Lower lobe of right lung (tissue), 2 donors: Measurements from ENCODE around the gene TNXB. TPM values are rescaled to one million over a fixed set of nuclear protein-coding genes. Genes with fewer than 3 reads are reported as not detected.
"Not testable (repeated sequence)": the region's sequence is repeated elsewhere in the genome, so short reads cannot be mapped to it uniquely, and the experiment has no call there.

Experiments
- ATAC-seq, 2 donors: fragments of 200-7000 bp; cut with Tn5 transposase; one replicate each; pipeline ENCODE4 v1.9.1; 2020 to 2022; ENCODE audit warnings: mild to moderate bottlenecking in 2 of 2, moderate library complexity in 2 of 2
- DNase-seq: peaks from one replicate; pipeline ENCODE4 v3.0.0-alpha.2; 2020
- H3K27ac ChIP-seq: fragments of 200-600 bp; one replicate; pipeline ENCODE4 v1.8.0; 2022
- H3K27me3 ChIP-seq: fragments of 200-600 bp; one replicate; pipeline ENCODE4 v1.8.0; 2022; ENCODE audit warnings: low read depth
- H3K36me3 ChIP-seq: fragments of 200-600 bp; one replicate; pipeline ENCODE4 v1.8.0; 2022; ENCODE audit warnings: mild to moderate bottlenecking
- H3K4me1 ChIP-seq: fragments of 200-600 bp; one replicate; pipeline ENCODE4 v1.8.0; 2022
- H3K4me3 ChIP-seq: fragments of 200-600 bp; one replicate; pipeline ENCODE4 v1.8.0; 2022; ENCODE audit warnings: mild to moderate bottlenecking
- H3K9me3 ChIP-seq: fragments of 200-600 bp; one replicate; pipeline ENCODE4 v1.8.0; 2022
- CTCF ChIP-seq: fragments of 200-600 bp; IDR thresholded peaks from one replicate; pipeline ENCODE4 v1.8.0; 2022; ENCODE audit warnings: antibody characterized with exemption, mild to moderate bottlenecking
- intact Hi-C: fragments of 100-400 bp; cut with DNase I; formaldehyde crosslinking; loops from one replicate; pipeline ENCODE4 v1.11.0; 2022
- total RNA-seq: library from RNA; stranded (reverse); fragmentation: NEBNext Ultra II Directional; extraction: Animal tissue kit (Norgen Biotek cat#: 25700); gene quantifications from one replicate; pipeline ENCODE4 v1.2.1, GENCODE V29; 2021
- donor health status: DM: no; HTN: yes; CAD: no; lungs with severe emphysema.

The TNXB gene
- total RNA-seq, 1 donor from 2014 or later = 120 TPM

- intact Hi-C loops = no loop called here
- Histone ChIP-seq H3K36me3 (peaks cover 88% of the 10 kb centered on the region), H3K27ac (no peak overlapping the region), H3K4me1 (no peaks in the 10 kb centered on the region), H3K27me3 (no peaks in the 10 kb centered on the region), H3K9me3 (no peaks in the 10 kb centered on the region), H3K4me3 (no peak overlapping the region)
- DNase-seq = no peak
- ATAC-seq = no peak
- TF ChIP-seq CTCF = no peak
Observed at GRCh38 chr6:32064706-32065105, 44.4 kb downstream of the TNXB start.

- no peak for TF ChIP-seq CTCF
- intact Hi-C loops = no loop called here
- DNase-seq (no peak), ATAC-seq (no peak)
- Histone ChIP-seq H3K36me3 (peaks cover 85% of the 10 kb centered on the region), H3K4me3 (no peak overlapping the region), H3K27ac (no peak overlapping the region), H3K27me3 (no peaks in the 10 kb centered on the region), H3K9me3 (no peaks in the 10 kb centered on the region), H3K4me1 (no peaks in the 10 kb centered on the region)
Observed at GRCh38 chr6:32060966-32061655, 48.0 kb downstream of the TNXB start.

- ATAC-seq = no peak
- no peak for TF ChIP-seq CTCF
- intact Hi-C loops = no loop called here
Observed at GRCh38 chr6:32058511-32058963, 50.6 kb downstream of the TNXB start.

GRCh38 chr6:32057966-32058365 is 51.2 kb downstream of the TNXB start:
- DNase-seq (no peak), ATAC-seq (no peak)
- peaks cover 79% of the 10 kb centered on the region for H3K36me3 ChIP-seq
- no peak for TF ChIP-seq CTCF
- intact Hi-C loops = no loop called here
- no peaks in the 10 kb centered on the region for H3K4me1 ChIP-seq
- no peak overlapping the region for H3K27ac ChIP-seq
- H3K9me3 ChIP-seq = no peaks in the 10 kb centered on the region
- H3K4me3 ChIP-seq = no peak overlapping the region
- no peaks in the 10 kb centered on the region for H3K27me3 ChIP-seq

More at GRCh38 chr6:32058511-32058963, 50.6 kb downstream of the TNXB start:
- Histone ChIP-seq H3K27me3 (no peaks in the 10 kb centered on the region), H3K4me1 (no peaks in the 10 kb centered on the region), H3K9me3 (no peaks in the 10 kb centered on the region), H3K4me3 (no peak overlapping the region), H3K27ac (no peak overlapping the region), H3K36me3 (peaks cover 79% of the 10 kb centered on the region)
- no peak for DNase-seq

- H3K4me1 ChIP-seq = no peaks in the 10 kb centered on the region
- H3K4me3 ChIP-seq = no peak overlapping the region
- H3K9me3 ChIP-seq = no peaks in the 10 kb centered on the region
- peaks cover 81% of the 10 kb centered on the region for H3K36me3 ChIP-seq
- no peak for DNase-seq
- intact Hi-C loops = no loop called here
- no peak overlapping the region for H3K27ac ChIP-seq
- H3K27me3 ChIP-seq = no peaks in the 10 kb centered on the region
- TF ChIP-seq CTCF = no peak
- no peak for ATAC-seq
Observed at GRCh38 chr6:32056254-32056653, 52.9 kb downstream of the TNXB start.

GRCh38 chr6:32055756-32056155 is 53.4 kb downstream of the TNXB start:
- DNase-seq, H3K27me3 ChIP-seq, intact Hi-C loops, H3K9me3 ChIP-seq, H3K4me1 ChIP-seq, H3K27ac ChIP-seq, ATAC-seq, H3K4me3 ChIP-seq: not testable (repeated sequence)
- H3K36me3 ChIP-seq = peaks cover 78% of the 10 kb centered on the region

GRCh38 chr6:32053314-32053713 is 55.8 kb downstream of the TNXB start:
- intact Hi-C loops, H3K4me1 ChIP-seq, H3K9me3 ChIP-seq, H3K4me3 ChIP-seq, H3K27me3 ChIP-seq, H3K27ac ChIP-seq, ATAC-seq, DNase-seq: not testable (repeated sequence)
- H3K36me3 ChIP-seq = peaks cover 68% of the 10 kb centered on the region

GRCh38 chr6:32052626-32053025 is 56.5 kb downstream of the TNXB start:
- H3K27ac ChIP-seq, H3K4me1 ChIP-seq, H3K27me3 ChIP-seq, H3K9me3 ChIP-seq, ATAC-seq, DNase-seq, intact Hi-C loops, H3K4me3 ChIP-seq: not testable (repeated sequence)
- peaks cover 68% of the 10 kb centered on the region for H3K36me3 ChIP-seq
